H1 (cell line): ENCODE results near the gene DOCK10. TPM values are rescaled to one million over a fixed set of nuclear protein-coding genes. Genes with fewer than 3 reads are reported as not detected.

Experiments used
- CHD1 ChIP-seq: IDR thresholded peaks from 2 replicates; pipeline ENCODE4 v1.6.1; 2012; ENCODE audit warnings: low read depth, low read length, improper control_type of control experiment
- EZH2 ChIP-seq: fragments of 200-600 bp; sonication (generic); IDR thresholded peaks from 2 replicates; pipeline ENCODE4 v1.7.1; 2012; ENCODE audit warnings: low read depth, mild to moderate bottlenecking, moderate library complexity, low read length, inconsistent platforms; ENCODE audit not compliant: severe bottlenecking
- HDAC6 ChIP-seq: IDR thresholded peaks from one replicate; pipeline ENCODE4 v1.7.1; 2012; ENCODE audit warnings: low read depth, mild to moderate bottlenecking, inconsistent platforms, low read length, moderate library complexity
- POU5F1 ChIP-seq: IDR thresholded peaks from 2 replicates; pipeline ENCODE4 v1.6.1; 2011; ENCODE audit warnings: low read depth, mild to moderate bottlenecking, low read length, moderate library complexity
- SRF ChIP-seq: IDR thresholded peaks from 2 replicates; pipeline ENCODE4 v1.6.1; 2011; ENCODE audit warnings: mild to moderate bottlenecking, low read depth, low read length, moderate library complexity
- polyA plus RNA-seq, 7 experiments: library from polyadenylated mRNA; depleted of rRNA in 3 of 7; stranded (reverse) in 5 of 7; unstranded in 2 of 7; fragments of >200 nt in 5 of 7; fragments of 200-250 nt in 2 of 7; gene quantifications; 1 replicate in 5 of 7; 2 replicates in 1 of 7; 4 replicates in 1 of 7; pipeline versions ENCODE4 v1.2.1 to v1.2.3, GENCODE V29; 2011 to 2013; ENCODE audit warnings: missing spikeins in 2 of 7, mixed read lengths in 2 of 7
- total RNA-seq: library from RNA; stranded (reverse); fragmentation: NEBNext Ultra II Directional; extraction: Animal tissue kit (Norgen Biotek cat#: 25700); gene quantifications from 2 replicates; pipeline ENCODE4 v1.2.1, GENCODE V29; 2021
- TF ChIP-seq, protein P1 (sequence below): fragments of 300-600 bp; sonication (generic); IDR thresholded peaks from 2 replicates; pipeline ENCODE4 v1.7.1; 2012; ENCODE audit warnings: low read length, moderate library complexity, mild to moderate bottlenecking, inconsistent platforms; ENCODE audit not compliant: insufficient replicate concordance

DOCK10 gene
- total and polyA plus RNA-seq, 2 of the 8 experiments (the other 6 are each of a cell fraction or from before 2014, with no cell fraction given), result 0.33 to 1.6 TPM

DNA sequence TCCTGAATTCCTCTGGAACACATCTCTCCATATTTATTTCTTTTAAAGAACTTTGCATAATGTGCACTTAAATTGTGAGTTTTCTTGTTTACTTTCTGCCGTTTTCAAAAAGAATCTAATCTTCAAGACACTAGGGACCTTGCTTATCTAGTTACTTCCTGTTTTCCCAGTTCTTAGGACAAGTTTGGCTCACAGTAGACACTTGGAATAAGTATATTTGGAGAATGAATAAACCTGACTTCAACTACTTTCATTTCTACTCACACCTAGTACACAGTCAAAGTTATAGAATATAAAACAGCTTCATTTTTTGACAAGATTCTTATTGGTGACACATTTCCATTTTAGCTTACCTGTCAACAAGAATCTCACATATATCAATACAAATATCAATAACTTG is 170.5 kb downstream of the DOCK10 start (continued):
- no peak for TF ChIP-seq SRF
- no peak for TF ChIP-seq CHD1
- no peak for TF ChIP-seq EZH2
- TF ChIP-seq, protein P1, sequence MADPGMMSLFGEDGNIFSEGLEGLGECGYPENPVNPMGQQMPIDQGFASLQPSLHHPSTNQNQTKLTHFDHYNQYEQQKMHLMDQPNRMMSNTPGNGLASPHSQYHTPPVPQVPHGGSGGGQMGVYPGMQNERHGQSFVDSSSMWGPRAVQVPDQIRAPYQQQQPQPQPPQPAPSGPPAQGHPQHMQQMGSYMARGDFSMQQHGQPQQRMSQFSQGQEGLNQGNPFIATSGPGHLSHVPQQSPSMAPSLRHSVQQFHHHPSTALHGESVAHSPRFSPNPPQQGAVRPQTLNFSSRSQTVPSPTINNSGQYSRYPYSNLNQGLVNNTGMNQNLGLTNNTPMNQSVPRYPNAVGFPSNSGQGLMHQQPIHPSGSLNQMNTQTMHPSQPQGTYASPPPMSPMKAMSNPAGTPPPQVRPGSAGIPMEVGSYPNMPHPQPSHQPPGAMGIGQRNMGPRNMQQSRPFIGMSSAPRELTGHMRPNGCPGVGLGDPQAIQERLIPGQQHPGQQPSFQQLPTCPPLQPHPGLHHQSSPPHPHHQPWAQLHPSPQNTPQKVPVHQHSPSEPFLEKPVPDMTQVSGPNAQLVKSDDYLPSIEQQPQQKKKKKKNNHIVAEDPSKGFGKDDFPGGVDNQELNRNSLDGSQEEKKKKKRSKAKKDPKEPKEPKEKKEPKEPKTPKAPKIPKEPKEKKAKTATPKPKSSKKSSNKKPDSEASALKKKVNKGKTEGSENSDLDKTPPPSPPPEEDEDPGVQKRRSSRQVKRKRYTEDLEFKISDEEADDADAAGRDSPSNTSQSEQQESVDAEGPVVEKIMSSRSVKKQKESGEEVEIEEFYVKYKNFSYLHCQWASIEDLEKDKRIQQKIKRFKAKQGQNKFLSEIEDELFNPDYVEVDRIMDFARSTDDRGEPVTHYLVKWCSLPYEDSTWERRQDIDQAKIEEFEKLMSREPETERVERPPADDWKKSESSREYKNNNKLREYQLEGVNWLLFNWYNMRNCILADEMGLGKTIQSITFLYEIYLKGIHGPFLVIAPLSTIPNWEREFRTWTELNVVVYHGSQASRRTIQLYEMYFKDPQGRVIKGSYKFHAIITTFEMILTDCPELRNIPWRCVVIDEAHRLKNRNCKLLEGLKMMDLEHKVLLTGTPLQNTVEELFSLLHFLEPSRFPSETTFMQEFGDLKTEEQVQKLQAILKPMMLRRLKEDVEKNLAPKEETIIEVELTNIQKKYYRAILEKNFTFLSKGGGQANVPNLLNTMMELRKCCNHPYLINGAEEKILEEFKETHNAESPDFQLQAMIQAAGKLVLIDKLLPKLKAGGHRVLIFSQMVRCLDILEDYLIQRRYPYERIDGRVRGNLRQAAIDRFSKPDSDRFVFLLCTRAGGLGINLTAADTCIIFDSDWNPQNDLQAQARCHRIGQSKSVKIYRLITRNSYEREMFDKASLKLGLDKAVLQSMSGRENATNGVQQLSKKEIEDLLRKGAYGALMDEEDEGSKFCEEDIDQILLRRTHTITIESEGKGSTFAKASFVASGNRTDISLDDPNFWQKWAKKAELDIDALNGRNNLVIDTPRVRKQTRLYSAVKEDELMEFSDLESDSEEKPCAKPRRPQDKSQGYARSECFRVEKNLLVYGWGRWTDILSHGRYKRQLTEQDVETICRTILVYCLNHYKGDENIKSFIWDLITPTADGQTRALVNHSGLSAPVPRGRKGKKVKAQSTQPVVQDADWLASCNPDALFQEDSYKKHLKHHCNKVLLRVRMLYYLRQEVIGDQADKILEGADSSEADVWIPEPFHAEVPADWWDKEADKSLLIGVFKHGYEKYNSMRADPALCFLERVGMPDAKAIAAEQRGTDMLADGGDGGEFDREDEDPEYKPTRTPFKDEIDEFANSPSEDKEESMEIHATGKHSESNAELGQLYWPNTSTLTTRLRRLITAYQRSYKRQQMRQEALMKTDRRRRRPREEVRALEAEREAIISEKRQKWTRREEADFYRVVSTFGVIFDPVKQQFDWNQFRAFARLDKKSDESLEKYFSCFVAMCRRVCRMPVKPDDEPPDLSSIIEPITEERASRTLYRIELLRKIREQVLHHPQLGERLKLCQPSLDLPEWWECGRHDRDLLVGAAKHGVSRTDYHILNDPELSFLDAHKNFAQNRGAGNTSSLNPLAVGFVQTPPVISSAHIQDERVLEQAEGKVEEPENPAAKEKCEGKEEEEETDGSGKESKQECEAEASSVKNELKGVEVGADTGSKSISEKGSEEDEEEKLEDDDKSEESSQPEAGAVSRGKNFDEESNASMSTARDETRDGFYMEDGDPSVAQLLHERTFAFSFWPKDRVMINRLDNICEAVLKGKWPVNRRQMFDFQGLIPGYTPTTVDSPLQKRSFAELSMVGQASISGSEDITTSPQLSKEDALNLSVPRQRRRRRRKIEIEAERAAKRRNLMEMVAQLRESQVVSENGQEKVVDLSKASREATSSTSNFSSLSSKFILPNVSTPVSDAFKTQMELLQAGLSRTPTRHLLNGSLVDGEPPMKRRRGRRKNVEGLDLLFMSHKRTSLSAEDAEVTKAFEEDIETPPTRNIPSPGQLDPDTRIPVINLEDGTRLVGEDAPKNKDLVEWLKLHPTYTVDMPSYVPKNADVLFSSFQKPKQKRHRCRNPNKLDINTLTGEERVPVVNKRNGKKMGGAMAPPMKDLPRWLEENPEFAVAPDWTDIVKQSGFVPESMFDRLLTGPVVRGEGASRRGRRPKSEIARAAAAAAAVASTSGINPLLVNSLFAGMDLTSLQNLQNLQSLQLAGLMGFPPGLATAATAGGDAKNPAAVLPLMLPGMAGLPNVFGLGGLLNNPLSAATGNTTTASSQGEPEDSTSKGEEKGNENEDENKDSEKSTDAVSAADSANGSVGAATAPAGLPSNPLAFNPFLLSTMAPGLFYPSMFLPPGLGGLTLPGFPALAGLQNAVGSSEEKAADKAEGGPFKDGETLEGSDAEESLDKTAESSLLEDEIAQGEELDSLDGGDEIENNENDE, result no peak
- TF ChIP-seq HDAC6, result no peak
- no peak for TF ChIP-seq POU5F1
